Nephron (organoid): Measurements from ENCODE around the gene ADTRP.

Source experiments
- H3K27ac Mint-ChIP-seq, 3 experiments: 2 replicates each; pipeline ENCODE4 v1.8.0; 2020; ENCODE audit warnings: mixed read lengths in 3 of 3, mild to moderate bottlenecking in 2 of 3, moderate library complexity in 1 of 3
- H3K27me3 Mint-ChIP-seq: 2 replicates; pipeline ENCODE4 v1.8.0; 2021; ENCODE audit warnings: low read depth, mild to moderate bottlenecking, moderate library complexity, mixed read lengths
- H3K36me3 Mint-ChIP-seq: 2 replicates; pipeline ENCODE4 v1.8.0; 2020; ENCODE audit warnings: low read depth, mixed read lengths
- H3K4me1 Mint-ChIP-seq: 2 replicates; pipeline ENCODE4 v1.8.0; 2020; ENCODE audit warnings: mixed read lengths
- H3K4me3 Mint-ChIP-seq, 3 experiments: 2 replicates each; pipeline ENCODE4 v1.8.0; 2020; ENCODE audit warnings: mild to moderate bottlenecking in 3 of 3, mixed read lengths in 3 of 3, moderate library complexity in 2 of 3
- H3K9me3 Mint-ChIP-seq: 2 replicates; pipeline ENCODE4 v1.8.0; 2020; ENCODE audit warnings: mixed read lengths
- CTCF ChIP-seq, 3 experiments: fragments of 200-600 bp; sonication (generic); IDR thresholded peaks; one replicate each; pipeline ENCODE4 v1.5.0; 2021; ENCODE audit warnings: antibody characterized with exemption in 3 of 3; ENCODE audit not compliant: unreplicated experiment in 3 of 3

The ADTRP gene

GRCh38 chr6:11748591-11749210 is 29.9 kb downstream of the ADTRP start:
- H3K27ac Mint-ChIP-seq, result no peak overlapping the region
- H3K27me3 Mint-ChIP-seq, result peaks cover 4% of the 10 kb centered on the region
- no peak overlapping the region for H3K4me3 Mint-ChIP-seq
- no peak for TF ChIP-seq CTCF (IDR thresholded peaks at IDR 0.05; ENCODE audit: unreplicated experiment in 3 of 3)
- H3K4me1 Mint-ChIP-seq, result peaks cover 17% of the 10 kb centered on the region
- no peaks in the 10 kb centered on the region for H3K36me3 Mint-ChIP-seq
- no peaks in the 10 kb centered on the region for H3K9me3 Mint-ChIP-seq

- no peak overlapping the region for H3K4me3 Mint-ChIP-seq
- no peaks in the 10 kb centered on the region for H3K9me3 Mint-ChIP-seq
- H3K27me3 Mint-ChIP-seq, result peaks cover 10% of the 10 kb centered on the region
- no peak for TF ChIP-seq CTCF (IDR thresholded peaks at IDR 0.05; ENCODE audit: unreplicated experiment in 3 of 3)
- H3K36me3 Mint-ChIP-seq, result no peaks in the 10 kb centered on the region
- H3K27ac Mint-ChIP-seq, result no peak overlapping the region
- peaks cover 17% of the 10 kb centered on the region for H3K4me1 Mint-ChIP-seq
These were observed 31.6 kb downstream of the ADTRP start for GRCh38 chr6:11747021-11747420.

- H3K36me3 Mint-ChIP-seq, result no peaks in the 10 kb centered on the region
- H3K9me3 Mint-ChIP-seq, result no peaks in the 10 kb centered on the region
- no peak for TF ChIP-seq CTCF (IDR thresholded peaks at IDR 0.05; ENCODE audit: unreplicated experiment in 3 of 3)
- H3K4me1 Mint-ChIP-seq, result peaks cover 6% of the 10 kb centered on the region
- H3K27ac Mint-ChIP-seq, result no peak overlapping the region
- no peak overlapping the region for H3K4me3 Mint-ChIP-seq
- peaks cover 8% of the 10 kb centered on the region for H3K27me3 Mint-ChIP-seq
These were observed 33.9 kb downstream of the ADTRP start for GRCh38 chr6:11744753-11745152.

GRCh38 chr6:11744101-11744500 is 34.5 kb downstream of the ADTRP start:
- H3K4me1 Mint-ChIP-seq, result peaks cover 6% of the 10 kb centered on the region
- peaks cover 8% of the 10 kb centered on the region for H3K27me3 Mint-ChIP-seq

GRCh38 chr6:11740875-11741274 is 37.7 kb downstream of the ADTRP start:
- H3K27me3 Mint-ChIP-seq, result peaks cover 11% of the 10 kb centered on the region
- H3K9me3 Mint-ChIP-seq, result no peaks in the 10 kb centered on the region
- no peak overlapping the region for H3K4me3 Mint-ChIP-seq
- H3K4me1 Mint-ChIP-seq, result peaks cover 10% of the 10 kb centered on the region
- no peak for TF ChIP-seq CTCF (IDR thresholded peaks at IDR 0.05; ENCODE audit: unreplicated experiment in 3 of 3)
- H3K36me3 Mint-ChIP-seq, result no peaks in the 10 kb centered on the region
- H3K27ac Mint-ChIP-seq, result no peak overlapping the region

More at GRCh38 chr6:11744101-11744500, 34.5 kb downstream of the ADTRP start:
- Mint-ChIP-seq H3K9me3 (no peaks in the 10 kb centered on the region), H3K36me3 (no peaks in the 10 kb centered on the region), H3K4me3 (no peak overlapping the region), H3K27ac (no peak overlapping the region)
- no peak for TF ChIP-seq CTCF (IDR thresholded peaks at IDR 0.05; ENCODE audit: unreplicated experiment in 3 of 3)

GRCh38 chr6:11738661-11739375 is 39.8 kb downstream of the ADTRP start:
- Mint-ChIP-seq H3K4me1 (peaks cover 4% of the 10 kb centered on the region), H3K27me3 (peaks cover 11% of the 10 kb centered on the region), H3K9me3 (no peaks in the 10 kb centered on the region), H3K4me3 (no peak overlapping the region), H3K27ac (peak overlapping the region in 1 of 3 experiments; percentile 6), H3K36me3 (no peaks in the 10 kb centered on the region)
- TF ChIP-seq CTCF (IDR thresholded peaks at IDR 0.05; ENCODE audit: unreplicated experiment in 3 of 3), result no peak
